ENCODE data around the gene DYSF. TPM values are rescaled to one million over a fixed set of nuclear protein-coding genes. Genes with fewer than 3 reads are reported as not detected.

DYSF gene
- total RNA-seq, 4 donors from 2014 or later = 2.4 to 10.6 (median 4.3) TPM

- 90% methylated on average over 3 of the region's 3 CpGs; no CpG with 5 or more reads in 1 of the 2 donors for WGBS, 2 donors
- Histone ChIP-seq H3K4me1 (no peaks in the 10 kb centered on the region), H3K9me3 (peaks cover 0 to 20% (median 12%) of the 10 kb centered on the region in 3 donors), H3K36me3 (no peaks in the 10 kb centered on the region), H3K4me3 (no peak overlapping the region), H3K27me3 (no peaks in the 10 kb centered on the region), H3K27ac (no peak overlapping the region)
- no peak for TF ChIP-seq POLR2A (IDR thresholded peaks at IDR 0.05)
- no peak for TF ChIP-seq CTCF (IDR thresholded peaks at IDR 0.05)
- no peak for DNase-seq
- intact Hi-C loops (cut with DNase I) = no loop called here
Measured at GRCh38 chr2:71658771-71659170, 205.4 kb downstream of the DYSF start.

- no peaks in the 10 kb centered on the region for H3K36me3 ChIP-seq
- H3K4me3 ChIP-seq = no peak overlapping the region
- intact Hi-C loops (cut with DNase I) = no loop called here
- 0 to 64% methylated on average over 1 to 3 of the region's 5 CpGs for WGBS, 2 donors
- no peaks in the 10 kb centered on the region for H3K4me1 ChIP-seq
- no peak overlapping the region for H3K27ac ChIP-seq
- TF ChIP-seq CTCF (IDR thresholded peaks at IDR 0.05) (no peak), POLR2A (IDR thresholded peaks at IDR 0.05) (no peak)
- H3K9me3 ChIP-seq = peaks cover 0 to 20% (median 12%) of the 10 kb centered on the region in 3 donors
- no peak for DNase-seq
- no peaks in the 10 kb centered on the region for H3K27me3 ChIP-seq
Measured at GRCh38 chr2:71659868-71660518, 206.6 kb downstream of the DYSF start.

- 70 to 83% methylated on average over 1 to 2 of the region's 3 CpGs for WGBS, 2 donors
- Histone ChIP-seq H3K27me3 (no peaks in the 10 kb centered on the region), H3K4me3 (no peak overlapping the region), H3K27ac (no peak overlapping the region), H3K9me3 (peaks cover 0 to 20% (median 12%) of the 10 kb centered on the region in 3 donors), H3K4me1 (no peaks in the 10 kb centered on the region), H3K36me3 (no peaks in the 10 kb centered on the region)
- TF ChIP-seq POLR2A (IDR thresholded peaks at IDR 0.05) = no peak
- no peak for TF ChIP-seq CTCF (IDR thresholded peaks at IDR 0.05)
- DNase-seq = no peak
- intact Hi-C loops (cut with DNase I) = no loop called here
Measured at GRCh38 chr2:71661782-71662181, 208.4 kb downstream of the DYSF start.

GRCh38 chr2:71662665-71663394 is 209.5 kb downstream of the DYSF start:
- H3K27me3 ChIP-seq = no peaks in the 10 kb centered on the region
- H3K4me3 ChIP-seq = no peak overlapping the region
- H3K4me1 ChIP-seq = no peaks in the 10 kb centered on the region
- 67 to 92% methylated on average over 18 of the region's 18 CpGs for WGBS, 2 donors
- no peaks in the 10 kb centered on the region for H3K36me3 ChIP-seq
- intact Hi-C loops (cut with DNase I) = no loop called here
- no peak overlapping the region for H3K27ac ChIP-seq
- peaks cover 0 to 13% (median 9%) of the 10 kb centered on the region in 3 donors for H3K9me3 ChIP-seq
- TF ChIP-seq POLR2A (IDR thresholded peaks at IDR 0.05) = no peak
- no peak for TF ChIP-seq CTCF (IDR thresholded peaks at IDR 0.05)
- DNase-seq = no peak

- H3K27me3 ChIP-seq = no peaks in the 10 kb centered on the region
- intact Hi-C loops (cut with DNase I) = no loop called here
- no peak for TF ChIP-seq POLR2A (IDR thresholded peaks at IDR 0.05)
- TF ChIP-seq CTCF (IDR thresholded peaks at IDR 0.05) = no peak
- H3K4me1 ChIP-seq = no peaks in the 10 kb centered on the region
- no peak for DNase-seq
- H3K27ac ChIP-seq = no peak overlapping the region
- peaks cover 0 to under 1% (median 0%) of the 10 kb centered on the region in 3 donors for H3K36me3 ChIP-seq
- H3K4me3 ChIP-seq = no peak overlapping the region
- H3K9me3 ChIP-seq = no peaks in the 10 kb centered on the region
- 80 to 85% methylated on average over 3 to 8 of the region's 11 CpGs for WGBS, 2 donors
Measured at GRCh38 chr2:71664161-71664560, 210.8 kb downstream of the DYSF start.

Data from esophagus squamous epithelium (tissue), 5 donors.